ENCODE results near the gene MSANTD3.
"Not testable (repeated sequence)": the region's sequence is repeated elsewhere in the genome, so short reads cannot be mapped to it uniquely, and the experiment has no call there.

MSANTD3 gene

GRCh38 chr9:100417815-100418214 is 9.1 kb upstream of the MSANTD3 start:
- no peak overlapping the region for H3K4me3 ChIP-seq (ENCODE audit: low read depth, low read length)
- TF ChIP-seq CTCF (IDR thresholded peaks at IDR 0.05; ENCODE audit: borderline replicate concordance, insufficient read depth, low read depth, low read length): no peak

GRCh38 chr9:100419166-100419565 is 7.8 kb upstream of the MSANTD3 start:
- no peak for TF ChIP-seq CTCF (IDR thresholded peaks at IDR 0.05; ENCODE audit: borderline replicate concordance, insufficient read depth, low read depth, low read length)
- H3K4me3 ChIP-seq (ENCODE audit: low read depth, low read length): no peak overlapping the region

- not testable (repeated sequence) for H3K4me3 ChIP-seq (ENCODE audit: low read depth, low read length)
Measured at GRCh38 chr9:100421116-100421515, 5.8 kb upstream of the MSANTD3 start.

DNA sequence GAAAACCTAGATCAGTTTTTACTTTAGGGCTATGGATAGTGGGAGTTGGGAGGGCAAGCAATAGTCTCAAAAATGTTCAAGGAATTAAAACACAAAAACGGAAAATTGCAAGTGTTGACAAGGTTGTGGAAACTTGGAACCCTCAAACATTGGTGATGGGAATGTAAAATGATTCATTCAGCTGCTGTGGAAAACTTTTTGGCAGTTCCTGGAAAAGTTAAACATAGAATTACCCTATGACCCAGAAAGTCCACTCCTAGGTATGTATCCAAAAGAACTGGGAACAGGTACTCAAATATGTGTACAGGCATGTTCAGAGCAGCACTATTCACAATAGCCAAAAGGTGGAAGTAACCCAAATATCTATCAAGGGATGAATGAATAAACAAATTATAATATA is 1.2 kb upstream of the MSANTD3 start:
- no peak overlapping the region for H3K4me3 ChIP-seq (ENCODE audit: low read depth, low read length)
- TF ChIP-seq CTCF (IDR thresholded peaks at IDR 0.05; ENCODE audit: borderline replicate concordance, insufficient read depth, low read depth, low read length): no peak

DNA sequence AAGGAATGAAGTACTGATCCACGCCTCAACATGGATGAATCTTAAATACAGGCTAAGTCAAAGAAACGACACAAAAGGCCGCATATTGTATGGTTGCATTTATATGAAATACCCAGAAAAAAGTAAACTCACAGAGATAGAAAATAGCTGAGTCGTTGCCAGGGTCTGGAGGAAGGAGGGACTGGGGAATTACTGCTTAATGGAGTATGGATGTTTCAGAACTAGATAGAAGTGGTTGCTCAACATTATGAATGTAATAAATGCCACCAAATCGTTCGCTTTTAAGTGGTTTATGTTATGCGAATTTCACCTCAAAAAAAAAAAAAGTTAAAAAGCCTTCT is 784 bp upstream of the MSANTD3 start:
- no peak for TF ChIP-seq CTCF (IDR thresholded peaks at IDR 0.05; ENCODE audit: borderline replicate concordance, insufficient read depth, low read depth, low read length)
- H3K4me3 ChIP-seq (ENCODE audit: low read depth, low read length): peak overlapping the region; percentile 58

DNA sequence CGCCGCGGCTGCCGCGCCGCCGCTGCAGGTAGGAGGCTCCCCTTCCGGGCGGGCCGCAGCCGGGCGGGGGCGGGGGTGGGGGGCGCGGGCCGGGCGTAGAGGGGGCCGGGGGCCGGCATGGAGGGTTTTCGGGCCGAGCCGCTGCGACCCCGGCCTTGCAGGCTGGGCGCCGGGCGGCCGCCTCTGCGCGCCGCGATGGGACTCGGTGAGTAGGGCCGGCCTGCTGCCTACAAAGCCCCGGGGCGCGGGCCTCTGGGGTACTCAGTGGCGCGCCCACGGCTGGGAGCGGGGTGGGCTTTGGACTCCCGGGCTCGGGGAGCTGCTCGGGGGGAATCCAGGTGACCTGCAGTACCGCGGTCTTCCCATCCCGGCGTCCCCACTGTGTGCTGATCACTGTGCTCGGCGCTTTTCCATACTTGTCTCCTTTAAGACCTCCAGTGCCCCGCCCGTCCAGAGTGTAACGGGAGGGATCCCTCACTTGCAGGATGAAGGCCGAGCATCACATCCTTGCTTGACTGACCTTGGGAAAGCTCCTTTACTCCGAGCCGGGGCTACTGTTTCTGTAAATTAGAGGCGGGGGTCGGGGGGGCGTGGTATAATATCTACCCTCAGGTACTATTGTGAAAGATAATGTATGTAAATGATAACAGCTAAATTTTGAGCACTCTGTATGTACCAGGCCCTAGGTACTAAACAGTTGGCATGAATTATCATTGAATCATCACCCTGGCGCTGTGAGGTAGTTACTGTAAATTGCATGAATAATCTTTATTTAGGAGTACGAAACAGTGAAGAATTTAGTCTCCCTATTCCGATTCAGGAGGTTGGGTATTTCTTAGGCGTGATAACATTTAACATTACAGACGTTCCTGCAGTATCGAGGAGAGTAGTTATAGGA is 672 bp downstream of the MSANTD3 start:
- no peak for TF ChIP-seq CTCF (IDR thresholded peaks at IDR 0.05; ENCODE audit: borderline replicate concordance, insufficient read depth, low read depth, low read length)
- H3K4me3 ChIP-seq (ENCODE audit: low read depth, low read length): peak overlapping the region; percentile 57

DNA sequence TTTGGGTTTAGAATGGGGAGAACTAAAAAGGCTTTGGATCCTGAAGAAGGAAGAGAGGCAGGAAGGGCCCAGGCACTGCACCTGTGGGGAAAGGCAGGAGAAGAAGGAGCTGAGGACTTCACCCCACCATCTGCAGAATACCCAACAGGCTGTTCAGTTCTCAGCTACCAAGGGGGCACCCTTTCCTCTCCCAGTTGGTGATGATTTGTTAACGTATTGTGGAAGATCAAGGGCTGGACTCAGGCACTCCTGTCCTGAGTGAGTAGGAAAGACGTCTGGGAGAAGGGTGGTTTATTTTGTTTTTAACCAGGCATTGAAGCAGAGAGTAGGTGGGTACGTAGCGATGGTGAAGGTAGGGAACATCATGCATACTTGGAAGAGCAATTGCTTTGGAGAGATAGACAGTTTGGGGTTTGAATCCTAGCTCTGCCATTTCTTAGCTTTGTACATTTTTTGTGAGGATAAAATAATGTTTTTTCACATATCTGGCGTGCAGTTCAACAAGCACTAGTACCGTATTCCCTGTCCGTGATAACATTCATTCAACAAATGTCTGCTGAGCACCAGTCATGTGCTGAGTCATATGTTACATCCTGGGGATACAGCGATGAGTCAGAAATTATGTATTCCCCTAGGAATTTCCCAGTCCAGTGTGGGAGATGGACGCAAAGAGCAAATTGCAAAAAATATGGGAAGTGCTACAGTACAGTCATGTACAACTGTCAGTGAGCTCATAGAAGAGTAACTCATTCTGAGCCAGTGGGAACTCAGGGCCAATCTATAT is 2.1 kb downstream of the MSANTD3 start:
- no peak for TF ChIP-seq CTCF (IDR thresholded peaks at IDR 0.05; ENCODE audit: borderline replicate concordance, insufficient read depth, low read depth, low read length)
- no peak overlapping the region for H3K4me3 ChIP-seq (ENCODE audit: low read depth, low read length)
